Right lobe of liver (tissue), 6 donors: Measurements from ENCODE around the gene GAST. TPM values are rescaled to one million over a fixed set of nuclear protein-coding genes. Genes with fewer than 3 reads are reported as not detected.
A peak's percentile ranks its signal among the peaks of the same experiment; 100 is the strongest.
"Not testable (repeated sequence)": the region's sequence is repeated elsewhere in the genome, so short reads cannot be mapped to it uniquely, and the experiment has no call there.

ENCODE experiments used
- ATAC-seq, 4 donors: fragments of 200-7000 bp; cut with Tn5 transposase; one replicate each; pipeline ENCODE4 v1.9.1; 2020; ENCODE audit warnings: mild to moderate bottlenecking in 4 of 4, moderate library complexity in 4 of 4
- DNase-seq, 3 donors: peaks; one replicate each; pipeline ENCODE4 v3.0.0-alpha.2; 2020
- H3K27ac ChIP-seq, 3 donors: fragments of 200-600 bp; one replicate each; pipeline ENCODE4 v1.8.0; 2022
- H3K27me3 ChIP-seq, 2 donors: fragments of 200-600 bp; one replicate each; pipeline ENCODE4 v1.8.0; 2022
- H3K36me3 ChIP-seq, 4 donors: fragments of 200-600 bp; sonication (generic) in 1 of 4; one replicate each; pipeline versions ENCODE4 v1.5.1 to v1.8.0; 2017 to 2022; ENCODE audit warnings: control low read depth in 1 of 4
- H3K4me1 ChIP-seq, 4 donors: fragments of 200-600 bp; sonication (generic) in 1 of 4; one replicate each; pipeline versions ENCODE4 v1.5.1 to v1.8.0; 2017 to 2022; ENCODE audit warnings: control low read depth in 1 of 4
- H3K4me3 ChIP-seq, 3 donors: fragments of 200-600 bp; one replicate each; pipeline ENCODE4 v1.8.0; 2022
- H3K9me3 ChIP-seq, 4 donors: fragments of 200-600 bp; sonication (generic) in 1 of 4; one replicate each; pipeline versions ENCODE4 v1.5.1 to v1.8.0; 2017 to 2022; ENCODE audit warnings: control low read depth in 1 of 4
- CTCF ChIP-seq, 4 donors: fragments of 200-600 bp in 3 of 4; fragments of 450-650 bp in 1 of 4; IDR thresholded peaks; one replicate each; pipeline versions ENCODE4 v1.5.1 to v1.8.0; 2016 to 2022; ENCODE audit warnings: antibody characterized with exemption in 4 of 4, mild to moderate bottlenecking in 2 of 4
- POLR2A ChIP-seq: fragments of 450-650 bp; IDR thresholded peaks from one replicate; pipeline ENCODE4 v1.6.1; 2017; ENCODE audit warnings: antibody characterized with exemption, mild to moderate bottlenecking
- WGBS: methylation state at CpG from one replicate; pipeline ENCODE4 v1.1.6; 2018; ENCODE audit warnings: low coverage, low lambda C conversion rate; ENCODE audit not compliant: insufficient coverage; ENCODE audit errors: missing lambda C conversion rate; 5-methylcytosine and 5-hydroxymethylcytosine counted together
- intact Hi-C, 2 donors: fragments of 100-400 bp; cut with DNase I; formaldehyde crosslinking; loops; one replicate each; pipeline versions ENCODE4 v1.11.2 to v1.14.1; 2022
- total RNA-seq, 6 experiments: library from RNA; depleted of rRNA in 2 of 6; stranded (reverse); fragments of >200 nt in 2 of 6; fragmentation: NEBNext Ultra II Directional in 3 of 6; extraction: Animal tissue kit (Norgen Biotek cat#: 25700) in 3 of 6; gene quantifications; one replicate each; pipeline versions ENCODE4 v1.1.0 to v1.2.4, GENCODE V29; 2016 to 2023
- donor health status: DM: no; HTN: yes; CAD: no.
- donor health status: DM: no; HTN: no; CAD: no.
- donor health status: DM: no; HTN: no; CAD: no.
- donor health status: DM: no; HTN: yes; CAD: no.
- donor health status: DM: no; HTN: yes; CAD: no.

The GAST gene
- total RNA-seq, 6 experiments from 2014 or later, result not detected

- ATAC-seq, result no peak
- DNase-seq, result no peak
- Histone ChIP-seq H3K9me3 (no peaks in the 10 kb centered on the region), H3K27ac (no peak overlapping the region), H3K36me3 (no peaks in the 10 kb centered on the region), H3K4me3 (no peak overlapping the region), H3K4me1 (peaks cover 0 to 26% (median 3%) of the 10 kb centered on the region in 4 donors), H3K27me3 (no peaks in the 10 kb centered on the region)
- no peak for TF ChIP-seq CTCF (IDR thresholded peaks at IDR 0.05)
- TF ChIP-seq POLR2A, result no peak
- intact Hi-C loops, result no loop called here
- 63% methylated on average over 2 of the region's 7 CpGs for WGBS
Observed at GRCh38 chr17:41672153-41672552, 40.0 kb upstream of the GAST start.

DNA sequence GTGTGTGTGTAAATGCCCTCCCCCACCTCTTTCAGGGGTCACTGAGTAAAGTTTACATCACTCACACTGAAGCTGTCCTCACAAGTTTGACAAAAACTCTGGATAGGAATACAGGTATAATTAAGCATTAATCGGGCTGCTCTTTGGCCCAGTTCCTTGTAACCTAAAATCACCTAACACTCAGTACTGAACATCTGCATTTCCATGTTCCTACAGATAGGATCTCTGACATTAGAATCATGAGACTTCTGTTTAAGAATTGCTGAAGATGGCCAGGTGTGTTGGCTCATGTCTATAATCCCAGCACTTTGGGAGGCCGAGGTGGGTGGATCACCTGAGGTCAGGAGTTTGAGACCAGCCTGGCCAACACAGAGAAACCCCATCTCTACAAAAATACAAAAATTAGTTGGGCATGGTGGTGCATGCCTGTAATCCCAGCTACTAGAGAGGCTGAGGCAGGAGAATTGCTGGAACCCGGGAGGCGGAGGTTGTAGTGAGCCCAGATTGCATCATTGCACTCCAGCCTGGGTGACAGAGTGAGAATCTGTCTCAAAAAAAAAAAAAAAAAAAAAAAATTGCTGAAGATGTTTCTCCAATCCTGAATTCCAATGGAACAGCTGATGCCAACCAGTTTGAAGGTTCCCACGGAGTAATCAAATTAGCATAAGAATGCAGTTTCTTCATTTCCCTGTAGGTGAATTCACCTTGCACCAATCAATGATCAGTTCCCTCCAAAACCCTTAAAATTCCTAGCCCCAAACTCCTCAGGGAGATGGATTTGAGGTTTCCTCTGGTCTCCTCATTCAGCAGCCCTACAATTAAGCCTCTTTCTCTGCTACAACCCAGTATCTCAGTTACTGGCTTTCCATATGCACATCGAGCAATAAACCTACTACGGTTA lies 36.7 kb upstream of the GAST start:
- H3K36me3 ChIP-seq, intact Hi-C loops, H3K9me3 ChIP-seq, H3K4me3 ChIP-seq, DNase-seq, ATAC-seq, H3K27me3 ChIP-seq: not testable (repeated sequence)
- 52% methylated on average over 7 of the region's 7 CpGs for WGBS
- peak overlapping the region; percentile 36 to 72 (median 36) for H3K27ac ChIP-seq
- peaks cover 0 to 22% (median 3%) of the 10 kb centered on the region in 4 donors for H3K4me1 ChIP-seq

- Histone ChIP-seq H3K9me3 (no peaks in the 10 kb centered on the region), H3K36me3 (no peaks in the 10 kb centered on the region), H3K27me3 (no peaks in the 10 kb centered on the region), H3K4me3 (no peak overlapping the region), H3K4me1 (peaks cover 0 to 22% (median 3%) of the 10 kb centered on the region in 4 donors), H3K27ac (peak overlapping the region; percentile 36 to 72 (median 36))
- ATAC-seq, result peak in 3 of 4 donors; percentile 3 to 35 (median 4)
- intact Hi-C loops, result no loop called here
- no peak for DNase-seq
- TF ChIP-seq POLR2A (no peak), CTCF (IDR thresholded peaks at IDR 0.05) (no peak)
- WGBS, result 51% methylated on average over 3 of the region's 3 CpGs
Observed at GRCh38 chr17:41676058-41676419, 36.1 kb upstream of the GAST start.

- peaks cover 0 to 22% (median 3%) of the 10 kb centered on the region in 4 donors for H3K4me1 ChIP-seq
- no peak for DNase-seq
- intact Hi-C loops, result no loop called here
- no peaks in the 10 kb centered on the region for H3K27me3 ChIP-seq
- TF ChIP-seq CTCF (IDR thresholded peaks at IDR 0.05) (no peak), POLR2A (peak; percentile 53)
- H3K27ac ChIP-seq, result peak overlapping the region; percentile 48 to 84 (median 63)
- ATAC-seq, result peak; percentile 20 to 43 (median 39)
- peak overlapping the region; percentile 21 to 22 (median 21) for H3K4me3 ChIP-seq
- no peaks in the 10 kb centered on the region for H3K9me3 ChIP-seq
- H3K36me3 ChIP-seq, result no peaks in the 10 kb centered on the region
- WGBS, result 46% methylated on average over 2 of the region's 2 CpGs
Observed at GRCh38 chr17:41678411-41678906, 33.7 kb upstream of the GAST start.
